Mesenchymal stem cell (in vitro differentiated cells and primary cell): ENCODE results near the gene TMC7.

Experiments
- DNase-seq: peaks from one replicate; pipeline ENCODE4 v3.0.0-alpha.2; 2013
- H2AFZ ChIP-seq: one replicate; pipeline ENCODE4 v1.6.1; 2013; ENCODE audit warnings: low read depth, mild to moderate bottlenecking, control low read depth, inconsistent platforms, low read length, moderate library complexity
- H2AK5ac ChIP-seq: 2 replicates; pipeline ENCODE4 v1.6.1; 2013; ENCODE audit warnings: low read length, moderate library complexity, mild to moderate bottlenecking, inconsistent platforms; ENCODE audit not compliant: severe bottlenecking
- H2BK120ac ChIP-seq: one replicate; pipeline ENCODE4 v1.6.1; 2013; ENCODE audit warnings: low read depth, mild to moderate bottlenecking, inconsistent platforms, low read length, moderate library complexity
- H2BK12ac ChIP-seq, 2 experiments: one replicate each; pipeline ENCODE4 v1.6.1; 2013; ENCODE audit warnings: inconsistent platforms in 2 of 2, low read length in 2 of 2, mild to moderate bottlenecking in 2 of 2, moderate library complexity in 2 of 2, control low read depth in 1 of 2
- H2BK15ac ChIP-seq: one replicate; pipeline ENCODE4 v1.6.1; 2013; ENCODE audit warnings: mild to moderate bottlenecking, low read depth, inconsistent platforms; ENCODE audit not compliant: poor library complexity, severe bottlenecking
- H2BK5ac ChIP-seq: 2 replicates; pipeline ENCODE4 v1.6.1; 2013; ENCODE audit warnings: low read depth, mild to moderate bottlenecking, low read length, control low read depth, inconsistent platforms; ENCODE audit not compliant: poor library complexity, severe bottlenecking
- H3K14ac ChIP-seq, 2 experiments: one replicate each; pipeline ENCODE4 v1.6.1; 2013; ENCODE audit warnings: inconsistent platforms in 2 of 2, low read length in 2 of 2, control low read depth in 1 of 2, mild to moderate bottlenecking in 1 of 2, moderate library complexity in 1 of 2
- H3K18ac ChIP-seq, 2 experiments: one replicate each; pipeline ENCODE4 v1.6.1; 2013; ENCODE audit warnings: inconsistent platforms in 2 of 2, low read length in 2 of 2, control low read depth in 1 of 2, low read depth in 1 of 2, mild to moderate bottlenecking in 1 of 2
- H3K23ac ChIP-seq, 2 experiments: one replicate each; pipeline ENCODE4 v1.6.1; 2013; ENCODE audit warnings: inconsistent platforms in 2 of 2, low read length in 2 of 2, mild to moderate bottlenecking in 2 of 2, moderate library complexity in 2 of 2, control low read depth in 1 of 2
- H3K27ac ChIP-seq: 2 replicates; pipeline ENCODE4 v1.5.1; 2013; ENCODE audit warnings: mild to moderate bottlenecking, moderate library complexity, low read length, control low read depth, inconsistent platforms; ENCODE audit not compliant: poor library complexity, severe bottlenecking
- H3K27me3 ChIP-seq, 2 experiments: 2 replicates each; pipeline versions ENCODE4 v1.6.1 to v1.7.0; 2013; ENCODE audit warnings: low read length in 2 of 2, mild to moderate bottlenecking in 2 of 2, moderate library complexity in 2 of 2, control low read depth in 1 of 2, inconsistent platforms in 1 of 2; ENCODE audit not compliant: control insufficient read depth in 1 of 2, insufficient read depth in 1 of 2
- H3K36me3 ChIP-seq, 2 experiments: 2 replicates each; pipeline versions ENCODE4 v1.6.1 to v1.7.0; 2013; ENCODE audit warnings: low read length in 2 of 2, control low read depth in 1 of 2, inconsistent platforms in 1 of 2, low read depth in 1 of 2, mild to moderate bottlenecking in 1 of 2; ENCODE audit not compliant: insufficient read depth in 2 of 2, control insufficient read depth in 1 of 2
- H3K4ac ChIP-seq, 2 experiments: one replicate each; pipeline ENCODE4 v1.6.1; 2013; ENCODE audit warnings: inconsistent platforms in 2 of 2, low read length in 2 of 2, mild to moderate bottlenecking in 2 of 2, moderate library complexity in 2 of 2, control low read depth in 1 of 2, low read depth in 1 of 2
- H3K4me1 ChIP-seq: 2 replicates; pipeline ENCODE4 v1.6.1; 2013; ENCODE audit warnings: low read depth, low read length, control low read depth; ENCODE audit not compliant: control insufficient read depth, insufficient read depth
- H3K4me2 ChIP-seq: 2 replicates; pipeline ENCODE4 v1.6.1; 2013; ENCODE audit warnings: low read length, mild to moderate bottlenecking, inconsistent platforms; ENCODE audit not compliant: poor library complexity, severe bottlenecking
- H3K4me3 ChIP-seq, 2 experiments: 2 replicates each; pipeline versions ENCODE4 v1.5.1 to v1.7.0; 2013; ENCODE audit warnings: low read length in 2 of 2, mild to moderate bottlenecking in 2 of 2, control low read depth in 1 of 2, low read depth in 1 of 2; ENCODE audit not compliant: insufficient read depth in 1 of 2
- H3K79me1 ChIP-seq: replicated peaks from 2 replicates; pipeline ENCODE4 v1.6.1; 2013; ENCODE audit warnings: mild to moderate bottlenecking, control low read depth, low read length, inconsistent platforms; ENCODE audit not compliant: poor library complexity, severe bottlenecking
- H3K9ac ChIP-seq: 2 replicates; pipeline ENCODE4 v1.7.0; 2013; ENCODE audit warnings: mild to moderate bottlenecking, low read length, moderate library complexity
- H3K9me3 ChIP-seq: 2 replicates; pipeline ENCODE4 v1.7.0; 2013; ENCODE audit warnings: mild to moderate bottlenecking, low read length; ENCODE audit not compliant: control insufficient read depth
- H4K8ac ChIP-seq: one replicate; pipeline ENCODE4 v1.6.1; 2013; ENCODE audit warnings: inconsistent platforms, mild to moderate bottlenecking, low read length, moderate library complexity
- H4K91ac ChIP-seq: one replicate; pipeline ENCODE4 v1.6.1; 2013; ENCODE audit warnings: mild to moderate bottlenecking, low read length, inconsistent platforms
- WGBS: methylation state at CpG from one replicate; pipeline ENCODE4 v1.1.7; 2013; ENCODE audit warnings: mixed read lengths; 5-methylcytosine and 5-hydroxymethylcytosine counted together

TMC7 gene

GRCh38 chr16:19021747-19022146 is 38.0 kb downstream of the TMC7 start:
- no peak overlapping the region for H2BK12ac ChIP-seq
- no peaks in the 10 kb centered on the region for H3K27me3 ChIP-seq
- no peak overlapping the region for H3K4me2 ChIP-seq
- H2BK5ac ChIP-seq = no peak overlapping the region
- H3K27ac ChIP-seq = no peak overlapping the region
- WGBS = 89% methylated on average over 4 of the region's 4 CpGs
- H2AFZ ChIP-seq = no peak overlapping the region
- no peak overlapping the region for H2BK15ac ChIP-seq
- H2AK5ac ChIP-seq = no peak overlapping the region
- H3K4me1 ChIP-seq = no peaks in the 10 kb centered on the region
- no peak overlapping the region for H3K14ac ChIP-seq
- H3K36me3 ChIP-seq = peaks cover 0 to 21% of the 10 kb centered on the region in 2 experiments
- H3K18ac ChIP-seq = no peak overlapping the region
- no peak for DNase-seq
- no peak overlapping the region for H3K23ac ChIP-seq
- no peak overlapping the region for H4K91ac ChIP-seq
- H3K9ac ChIP-seq = no peak overlapping the region
- no peak overlapping the region for H3K4me3 ChIP-seq
- H3K79me1 ChIP-seq = no peaks in the 10 kb centered on the region
- no peak overlapping the region for H2BK120ac ChIP-seq
- H3K4ac ChIP-seq = no peak overlapping the region
- H3K9me3 ChIP-seq = peaks cover 8% of the 10 kb centered on the region
- no peak overlapping the region for H4K8ac ChIP-seq

GRCh38 chr16:19027416-19027815 is 43.7 kb downstream of the TMC7 start:
- no peak overlapping the region for H2AK5ac ChIP-seq
- no peak overlapping the region for H3K4me3 ChIP-seq
- no peak overlapping the region for H3K4ac ChIP-seq
- H2BK12ac ChIP-seq = no peak overlapping the region
- H4K8ac ChIP-seq = no peak overlapping the region
- no peaks in the 10 kb centered on the region for H3K27me3 ChIP-seq
- no peak overlapping the region for H4K91ac ChIP-seq
- no CpG with 5 or more reads among the region's 3 CpGs for WGBS
- H3K23ac ChIP-seq = no peak overlapping the region
- no peak overlapping the region for H2BK15ac ChIP-seq
- no peaks in the 10 kb centered on the region for H3K9me3 ChIP-seq
- no peak overlapping the region for H2BK5ac ChIP-seq
- no peak overlapping the region for H3K27ac ChIP-seq
- no peak overlapping the region for H2BK120ac ChIP-seq
- no peak overlapping the region for H3K14ac ChIP-seq
- H3K4me1 ChIP-seq = no peaks in the 10 kb centered on the region
- no peak overlapping the region for H3K9ac ChIP-seq
- no peaks in the 10 kb centered on the region for H3K79me1 ChIP-seq
- H2AFZ ChIP-seq = no peak overlapping the region
- no peak overlapping the region for H3K18ac ChIP-seq
- no peak overlapping the region for H3K4me2 ChIP-seq
- DNase-seq = no peak
- H3K36me3 ChIP-seq = peaks cover 0 to 10% of the 10 kb centered on the region in 2 experiments

GRCh38 chr16:19029980-19030379 is 46.2 kb downstream of the TMC7 start:
- no peak overlapping the region for H2BK5ac ChIP-seq
- H2BK12ac ChIP-seq = no peak overlapping the region
- 95% methylated on average over 6 of the region's 6 CpGs for WGBS
- H4K8ac ChIP-seq = no peak overlapping the region
- no peak overlapping the region for H3K4ac ChIP-seq
- no peak overlapping the region for H2AFZ ChIP-seq
- no peaks in the 10 kb centered on the region for H3K79me1 ChIP-seq
- no peak overlapping the region for H3K9ac ChIP-seq
- DNase-seq = no peak
- H2BK15ac ChIP-seq = no peak overlapping the region
- no peak overlapping the region for H2AK5ac ChIP-seq
- no peak overlapping the region for H4K91ac ChIP-seq
- no peak overlapping the region for H3K27ac ChIP-seq
- no peak overlapping the region for H2BK120ac ChIP-seq
- H3K36me3 ChIP-seq = peaks cover 0 to 4% of the 10 kb centered on the region in 2 experiments
- no peaks in the 10 kb centered on the region for H3K9me3 ChIP-seq
- H3K4me3 ChIP-seq = no peak overlapping the region
- H3K4me1 ChIP-seq = no peaks in the 10 kb centered on the region
- no peak overlapping the region for H3K4me2 ChIP-seq
- H3K27me3 ChIP-seq = no peaks in the 10 kb centered on the region
- no peak overlapping the region for H3K18ac ChIP-seq
- H3K23ac ChIP-seq = no peak overlapping the region
- no peak overlapping the region for H3K14ac ChIP-seq

GRCh38 chr16:19031738-19032137 is 48.0 kb downstream of the TMC7 start:
- Histone ChIP-seq H2BK15ac (no peak overlapping the region), H3K23ac (no peak overlapping the region), H3K18ac (peak overlapping the region in 1 of 2 experiments; percentile 34), H2BK12ac (no peak overlapping the region), H2AFZ (no peak overlapping the region), H3K4me3 (no peak overlapping the region), H3K9ac (no peak overlapping the region), H4K91ac (no peak overlapping the region), H3K4me2 (no peak overlapping the region), H3K9me3 (peaks cover 2% of the 10 kb centered on the region), H3K4ac (no peak overlapping the region), H3K14ac (no peak overlapping the region), H3K4me1 (no peaks in the 10 kb centered on the region), H4K8ac (no peak overlapping the region), H3K27me3 (no peaks in the 10 kb centered on the region), H3K27ac (no peak overlapping the region), H3K79me1 (no peaks in the 10 kb centered on the region), H2AK5ac (no peak overlapping the region), H2BK5ac (no peak overlapping the region), H3K36me3 (peaks cover 0 to 4% of the 10 kb centered on the region in 2 experiments), H2BK120ac (no peak overlapping the region)
- 72% methylated on average over 4 of the region's 4 CpGs for WGBS
- DNase-seq = no peak
